ENCODE measurements around the gene LRTM2.
A peak's percentile ranks its signal among the peaks of the same experiment; 100 is the strongest.

The LRTM2 gene

GRCh38 chr12:1830981-1831963 lies 10.9 kb downstream of the LRTM2 start:
- DNase-seq = peak; percentile 56

- no peak for DNase-seq
These were observed 12.6 kb downstream of the LRTM2 start for GRCh38 chr12:1832801-1833595.

- no peak for DNase-seq
These were observed 13.2 kb downstream of the LRTM2 start for GRCh38 chr12:1833596-1834028.

GRCh38 chr12:1834186-1834925 lies 14.0 kb downstream of the LRTM2 start:
- no peak for DNase-seq

GRCh38 chr12:1835211-1836131 lies 15.1 kb downstream of the LRTM2 start:
- DNase-seq = no peak

GRCh38 chr12:1836241-1836803 lies 16.0 kb downstream of the LRTM2 start:
- no peak for DNase-seq

- DNase-seq = no peak
These were observed 16.6 kb downstream of the LRTM2 start for GRCh38 chr12:1836854-1837421.

GRCh38 chr12:1837541-1838204 lies 17.3 kb downstream of the LRTM2 start:
- no peak for DNase-seq

- DNase-seq = no peak
These were observed 18.0 kb downstream of the LRTM2 start for GRCh38 chr12:1838205-1838993.

- DNase-seq = no peak
These were observed 18.6 kb downstream of the LRTM2 start for GRCh38 chr12:1838994-1839365.

GRCh38 chr12:1839464-1839863 lies 19.1 kb downstream of the LRTM2 start:
- DNase-seq = no peak

GRCh38 chr12:1839956-1840951 lies 19.9 kb downstream of the LRTM2 start:
- no peak for DNase-seq

GRCh38 chr12:1840981-1841425 lies 20.6 kb downstream of the LRTM2 start:
- no peak for DNase-seq

- DNase-seq = no peak
These were observed 21.3 kb downstream of the LRTM2 start for GRCh38 chr12:1841586-1842182.

- no peak for DNase-seq
These were observed 22.0 kb downstream of the LRTM2 start for GRCh38 chr12:1842183-1842904.

GRCh38 chr12:1842905-1843640 lies 22.7 kb downstream of the LRTM2 start:
- DNase-seq = no peak

GRCh38 chr12:1843641-1844005 lies 23.3 kb downstream of the LRTM2 start:
- no peak for DNase-seq
